GM12872 (cell line): ENCODE data around the gene FBXO48.

Source experiments
- CTCF ChIP-seq: IDR thresholded peaks from 3 replicates; pipeline ENCODE4 v1.5.1; 2011; ENCODE audit warnings: low read depth, mild to moderate bottlenecking, low read length, moderate library complexity; ENCODE audit not compliant: insufficient read depth

Gene FBXO48

DNA sequence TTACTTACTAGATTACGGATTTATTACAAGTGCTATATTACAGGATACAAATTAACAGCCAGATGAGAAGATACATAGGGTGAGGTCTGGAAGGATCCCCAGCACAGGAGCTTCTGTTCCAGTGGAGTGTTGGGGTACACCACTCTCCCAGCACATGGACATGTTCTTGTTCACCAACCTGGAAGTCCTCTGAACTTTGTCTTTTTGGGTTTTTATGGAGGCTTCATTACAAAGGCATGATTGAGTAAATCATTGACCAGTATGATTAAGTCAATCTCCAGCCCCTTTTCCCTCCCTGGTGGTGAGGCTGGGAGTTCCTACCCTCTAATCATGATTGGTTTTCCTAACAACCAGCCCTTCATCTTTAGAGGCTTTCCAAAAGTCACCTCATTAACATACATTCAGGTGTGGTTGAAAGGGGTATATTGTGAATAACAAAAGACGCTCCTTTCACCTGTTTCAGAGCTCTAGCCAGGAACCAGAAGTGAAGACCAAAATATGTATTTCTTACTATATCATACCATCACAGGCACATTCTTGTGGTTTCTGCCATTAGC lies 38.6 kb upstream of the FBXO48 start:
- TF ChIP-seq CTCF: no peak

DNA sequence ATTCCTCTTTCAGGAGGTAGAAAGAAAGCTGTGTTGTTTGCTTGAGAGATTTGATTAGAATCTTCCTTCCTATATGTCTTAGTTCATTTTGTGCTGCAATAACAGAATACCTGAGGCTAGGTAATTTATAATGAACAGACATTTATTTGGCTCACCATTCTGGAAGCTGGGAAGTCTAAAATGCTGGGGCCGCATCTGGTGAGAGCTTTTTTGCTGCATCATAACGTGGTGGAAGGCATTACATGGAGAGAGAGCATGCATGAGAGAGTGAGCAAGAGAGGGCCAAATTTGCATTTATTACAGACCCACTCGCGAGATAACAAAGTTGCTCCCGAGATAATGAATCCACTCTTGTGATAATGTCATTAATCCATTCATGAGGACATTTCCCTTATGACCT lies 34.7 kb upstream of the FBXO48 start:
- TF ChIP-seq CTCF: no peak

- no peak for TF ChIP-seq CTCF
Observed at GRCh38 chr2:68500649-68501048, 33.6 kb upstream of the FBXO48 start.

GRCh38 chr2:68499133-68499532 lies 32.0 kb upstream of the FBXO48 start:
- TF ChIP-seq CTCF: no peak

DNA sequence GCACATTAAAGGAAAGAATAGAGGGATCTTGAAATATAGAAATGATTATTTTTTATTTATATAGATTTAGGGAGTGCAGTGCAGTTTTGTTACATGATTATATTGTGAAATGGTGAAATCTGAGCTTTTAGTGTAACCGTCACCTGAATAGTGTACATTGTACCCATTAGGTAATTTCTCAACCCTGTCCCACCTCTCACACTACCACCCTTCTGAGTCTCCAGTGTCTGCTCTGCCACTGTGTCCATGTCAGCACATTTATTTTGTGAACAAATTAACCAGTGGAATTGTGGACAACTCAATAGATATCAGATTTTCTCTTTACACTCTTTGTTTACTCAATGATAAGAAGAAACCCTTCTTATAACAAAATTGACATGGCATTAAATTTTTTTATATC lies 24.5 kb upstream of the FBXO48 start:
- no peak for TF ChIP-seq CTCF

GRCh38 chr2:68489282-68489681 lies 22.2 kb upstream of the FBXO48 start:
- no peak for TF ChIP-seq CTCF

- peak; percentile 40; the same call in 1 of the 3 replicates for TF ChIP-seq CTCF
Observed at GRCh38 chr2:68487773-68488355, 20.8 kb upstream of the FBXO48 start.
